Esophagus mucosa (tissue), 1 donor: ENCODE results near the gene GDI1. TPM values are rescaled to one million over a fixed set of nuclear protein-coding genes. Genes with fewer than 3 reads are reported as not detected.
A peak's percentile ranks its signal among the peaks of the same experiment; 100 is the strongest.
"Not testable (repeated sequence)": the region's sequence is repeated elsewhere in the genome, so short reads cannot be mapped to it uniquely, and the experiment has no call there.

Experiments
- ATAC-seq: fragments of 200-7000 bp; cut with Tn5 transposase; one replicate; pipeline ENCODE4 v1.9.1; 2020
- total RNA-seq: library from RNA; stranded (reverse); gene quantifications from one replicate; pipeline ENCODE4 v1.2.4, GENCODE V29; 2023
- donor health status: DM: yes; HTN: yes; CAD: no.

The GDI1 gene
- total RNA-seq: 33.8 TPM

GRCh38 chrX:154436983-154437752 lies at the start of gene GDI1:
GDI1 (plus strand) TSS chrX:154437154; CDS start chrX:154437255, 101 bp downstream.
- ATAC-seq: peak; percentile 36

DNA sequence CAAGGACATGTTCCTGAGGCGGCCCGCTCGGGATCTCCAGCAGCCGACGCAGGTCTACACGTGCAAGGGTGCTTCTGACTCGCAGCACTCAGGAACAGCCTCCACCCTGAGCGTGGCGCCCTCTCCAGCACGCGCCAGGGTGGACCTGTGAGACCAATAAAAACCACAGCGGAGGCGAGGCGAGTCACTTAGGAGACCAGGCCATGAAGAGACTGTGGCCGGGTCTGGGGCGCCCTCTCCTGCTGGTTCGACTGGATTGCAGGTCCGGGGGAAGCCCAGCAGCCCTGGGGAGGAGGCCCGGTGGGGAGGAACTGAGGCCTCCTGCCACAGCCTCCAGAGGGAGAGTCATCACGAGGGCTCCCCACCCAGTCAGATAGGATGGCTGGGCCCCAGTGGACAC lies 48.9 kb upstream of the GDI1 start:
- peak; percentile 55 for ATAC-seq

DNA sequence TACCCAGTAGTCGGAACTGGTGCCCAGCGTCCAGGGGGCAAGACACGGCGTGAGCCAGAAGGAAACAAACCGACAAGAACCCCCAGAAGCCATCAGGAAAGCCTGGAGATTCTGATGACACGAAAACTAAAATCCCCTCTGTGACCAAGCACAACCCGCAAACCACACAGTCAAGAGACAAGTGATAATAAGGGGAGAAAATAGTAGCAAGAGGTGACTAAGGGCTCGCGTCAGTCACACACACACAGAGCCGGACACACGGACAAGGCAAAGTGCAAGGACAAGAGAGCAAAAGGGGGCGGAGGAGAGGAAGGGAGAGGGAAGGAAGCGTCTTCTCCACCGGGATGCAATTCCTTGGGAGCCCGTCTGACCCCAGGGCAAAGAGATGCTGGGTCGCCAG lies 48.3 kb upstream of the GDI1 start:
- ATAC-seq: not testable (repeated sequence)

- peak; percentile 87 for ATAC-seq
Measured at GRCh38 chrX:154389812-154390747, 46.9 kb upstream of the GDI1 start.

GRCh38 chrX:154396363-154396762 lies 40.6 kb upstream of the GDI1 start:
- ATAC-seq: not testable (repeated sequence)

GRCh38 chrX:154396973-154397887 lies 39.7 kb upstream of the GDI1 start:
- peak; percentile 74 for ATAC-seq

- ATAC-seq: peak; percentile 91
Measured at GRCh38 chrX:154397888-154398667, 38.9 kb upstream of the GDI1 start, which contains the start of gene RPL10. RPL10 (plus strand) TSS chrX:154398377; CDS start chrX:154398520, 143 bp downstream.

- ATAC-seq: peak; percentile 58
Measured at GRCh38 chrX:154398668-154399526, 38.1 kb upstream of the GDI1 start.

DNA sequence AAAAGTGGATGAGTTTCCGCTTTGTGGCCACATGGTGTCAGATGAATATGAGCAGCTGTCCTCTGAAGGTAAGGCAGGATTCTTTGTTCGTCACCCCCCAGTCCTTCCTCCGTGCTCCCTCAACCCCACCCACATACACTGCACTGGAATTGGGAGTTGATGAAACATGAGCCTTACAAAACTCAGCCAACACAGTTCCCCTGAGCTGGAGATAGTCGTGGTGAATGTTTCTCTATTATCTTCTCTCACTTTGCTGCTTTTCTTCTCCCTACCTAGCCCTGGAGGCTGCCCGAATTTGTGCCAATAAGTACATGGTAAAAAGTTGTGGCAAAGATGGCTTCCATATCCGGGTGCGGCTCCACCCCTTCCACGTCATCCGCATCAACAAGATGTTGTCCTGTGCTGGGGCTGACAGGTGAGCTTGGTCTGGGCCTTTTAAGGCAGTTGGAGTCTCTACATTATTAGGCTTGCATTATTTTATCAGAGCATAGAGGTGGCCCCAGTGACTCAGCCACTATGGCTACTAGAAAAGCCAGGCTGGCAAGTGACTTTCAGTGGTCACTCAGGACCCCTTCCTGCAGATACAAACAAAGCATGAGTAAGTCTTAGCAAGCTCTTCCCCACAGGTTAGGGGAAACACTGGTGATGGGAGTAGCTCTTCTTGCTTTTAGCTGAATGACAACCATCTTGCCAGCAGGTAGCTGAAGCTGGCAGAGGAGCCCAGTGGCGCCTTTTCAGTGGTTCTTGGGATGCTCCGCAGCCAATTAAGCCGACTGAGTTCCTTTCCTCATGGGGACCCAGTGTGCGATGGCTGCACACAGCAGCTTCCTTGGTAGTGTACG lies 37.2 kb upstream of the GDI1 start:
- ATAC-seq: no peak

- ATAC-seq: not testable (repeated sequence)
Measured at GRCh38 chrX:154400369-154400817, 36.6 kb upstream of the GDI1 start.

DNA sequence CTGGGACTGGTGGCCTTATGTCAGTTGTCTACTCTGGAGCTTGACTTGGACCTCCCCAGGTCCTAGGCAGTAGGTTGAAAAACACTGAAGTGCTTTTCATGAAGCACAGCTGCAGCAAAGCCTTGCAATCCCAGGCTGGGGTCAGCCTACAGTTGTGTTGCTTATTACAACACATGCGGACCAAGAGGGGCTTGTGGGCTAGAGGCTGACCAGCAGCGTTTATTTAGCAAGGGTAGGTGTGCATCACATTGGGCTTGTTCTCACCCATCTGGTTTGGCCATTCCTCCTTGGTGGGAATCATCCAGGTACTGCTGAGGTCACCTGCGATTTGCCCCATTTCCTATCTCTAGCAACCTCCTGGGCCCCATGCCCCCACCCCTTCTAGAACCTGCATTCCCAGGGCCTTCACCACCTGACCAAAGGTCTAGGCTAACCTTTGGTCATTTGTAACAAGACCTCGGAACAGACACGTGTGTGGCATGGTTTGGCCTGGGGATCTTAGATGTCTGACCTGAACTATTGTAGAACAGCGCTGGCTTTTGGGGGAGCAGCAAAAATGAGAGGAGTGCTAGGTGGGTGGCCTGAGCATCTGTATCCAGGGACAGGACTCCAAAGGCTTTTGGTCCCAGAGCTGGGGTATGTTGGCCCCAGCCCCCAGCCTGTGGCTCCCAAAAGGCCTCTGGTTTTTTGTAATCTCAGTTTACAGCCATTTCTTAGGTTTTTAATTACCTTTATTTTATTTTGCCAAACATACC lies 35.7 kb upstream of the GDI1 start:
- ATAC-seq: no peak

DNA sequence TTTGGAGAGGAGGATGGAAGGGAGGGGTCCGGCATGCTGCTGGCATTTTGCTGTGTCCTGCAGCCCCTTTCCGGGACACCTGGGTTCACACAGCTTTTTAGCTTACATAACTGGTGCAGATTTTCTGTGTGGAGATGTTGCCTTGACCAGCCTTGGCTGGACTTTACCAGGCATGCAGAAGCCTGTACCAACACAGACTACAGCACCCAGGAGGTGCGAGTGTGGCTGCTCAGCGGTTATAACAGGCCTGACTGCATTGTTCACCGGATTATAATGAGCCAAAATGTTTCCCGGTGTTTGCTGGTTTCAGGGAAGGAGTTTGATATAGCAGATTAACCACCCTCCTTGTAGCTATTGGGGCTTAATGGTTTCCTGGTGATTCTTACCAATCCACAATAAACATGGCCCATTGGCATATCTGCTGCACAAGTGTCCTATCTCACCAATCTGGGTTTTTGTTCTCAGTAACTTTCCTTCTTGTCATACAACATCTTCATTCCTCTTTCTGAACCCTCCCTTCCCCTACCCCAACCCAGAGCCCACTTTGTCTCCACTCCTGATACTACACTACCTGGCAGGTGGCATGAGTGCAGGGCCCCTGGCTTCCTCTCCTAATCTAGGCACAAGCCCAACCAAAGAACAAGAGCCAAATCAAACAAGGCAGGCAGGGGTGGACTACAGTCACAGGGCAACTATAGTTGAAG lies 34.9 kb upstream of the GDI1 start:
- ATAC-seq: peak; percentile 42

- no peak for ATAC-seq
Measured at GRCh38 chrX:154402622-154403127, 34.3 kb upstream of the GDI1 start.

DNA sequence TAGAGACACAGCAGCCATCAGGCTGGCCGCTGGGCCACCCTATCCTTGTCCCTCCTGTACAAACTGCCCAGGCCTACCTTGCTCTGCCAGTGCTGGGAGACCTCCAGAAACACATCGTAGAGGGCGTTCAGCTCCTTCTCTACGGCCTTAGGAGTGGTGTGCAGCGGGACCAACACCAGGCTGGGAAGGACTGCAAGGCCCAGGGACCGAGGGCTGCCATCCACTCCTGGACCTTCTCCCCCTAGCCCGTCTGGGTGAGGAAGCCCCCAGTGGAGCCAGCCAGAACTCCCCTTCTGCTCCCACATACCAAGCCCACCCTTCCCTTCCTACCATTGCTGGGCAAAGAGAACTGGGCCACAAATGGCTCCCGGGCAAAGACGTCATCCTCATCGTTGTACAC lies 33.8 kb upstream of the GDI1 start:
- ATAC-seq: no peak

GRCh38 chrX:154403858-154404257 lies 33.1 kb upstream of the GDI1 start:
- ATAC-seq: no peak

GRCh38 chrX:154404625-154405192 lies 32.2 kb upstream of the GDI1 start:
- ATAC-seq: no peak

DNA sequence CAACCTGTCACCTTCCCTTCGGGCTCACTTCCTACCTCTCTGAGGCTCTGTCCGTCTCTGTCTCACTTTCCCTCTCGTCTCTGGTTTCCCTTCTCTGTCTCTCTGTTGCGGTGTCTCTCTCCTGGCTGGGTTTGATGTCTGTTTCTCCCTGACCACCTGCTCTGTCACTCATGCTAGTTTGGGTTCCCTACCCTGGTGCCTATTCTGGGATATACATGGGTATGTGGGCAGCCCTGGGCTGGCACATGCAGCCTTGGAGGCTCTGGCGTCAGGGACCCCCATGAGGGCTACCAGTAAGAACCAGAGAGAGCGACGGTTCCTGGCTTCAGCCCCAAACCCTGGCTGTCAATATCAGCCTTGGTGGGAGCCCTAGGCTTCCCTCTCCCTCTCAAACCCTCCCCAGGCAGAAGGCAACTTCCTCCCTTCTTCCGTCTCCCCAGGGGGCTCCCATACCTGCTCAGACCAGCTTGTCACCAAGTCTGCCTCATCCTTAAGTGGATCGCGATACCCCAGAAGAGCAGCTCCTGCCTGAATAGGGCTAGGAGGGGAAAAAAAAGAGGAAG lies 28.2 kb upstream of the GDI1 start:
- no peak for ATAC-seq
